Ishikawa (cell line): Measurements from ENCODE around the gene DECR2.

Source experiments
- CREB1 ChIP-seq: IDR thresholded peaks from 2 replicates; pipeline ENCODE4 v1.6.1; 2012; ENCODE audit warnings: low read depth
- EP300 ChIP-seq: IDR thresholded peaks from 2 replicates; pipeline ENCODE4 v1.6.1; 2012; ENCODE audit warnings: borderline replicate concordance
- TF ChIP-seq, protein P1 (sequence below): IDR thresholded peaks from 2 replicates; pipeline ENCODE4 v1.6.1; 2012

DNA sequence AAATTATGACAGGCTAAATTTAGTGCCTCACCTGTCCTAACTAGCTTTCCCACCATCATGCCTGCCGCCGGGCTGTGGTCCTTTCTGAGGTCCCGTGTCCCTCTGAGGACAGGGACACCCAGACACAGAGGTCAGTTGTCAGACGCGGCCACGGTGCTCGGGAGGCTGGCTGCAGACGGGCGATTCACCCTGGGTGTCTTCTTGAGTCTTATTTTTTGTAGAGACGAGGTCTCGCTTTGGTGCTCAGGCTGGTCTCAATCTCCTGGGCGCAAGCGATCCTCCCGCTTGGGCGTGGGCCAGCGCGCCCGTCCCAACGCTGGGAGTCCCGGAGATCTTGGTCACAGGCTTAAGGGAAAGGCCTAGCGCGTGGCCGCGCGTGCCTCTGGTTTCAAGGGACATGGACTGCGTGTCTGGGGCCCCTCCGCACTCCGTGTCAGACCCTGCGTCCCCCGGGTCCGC, 23.0 kb downstream of the DECR2 start:
- no peak for TF ChIP-seq EP300
- TF ChIP-seq, protein P1, sequence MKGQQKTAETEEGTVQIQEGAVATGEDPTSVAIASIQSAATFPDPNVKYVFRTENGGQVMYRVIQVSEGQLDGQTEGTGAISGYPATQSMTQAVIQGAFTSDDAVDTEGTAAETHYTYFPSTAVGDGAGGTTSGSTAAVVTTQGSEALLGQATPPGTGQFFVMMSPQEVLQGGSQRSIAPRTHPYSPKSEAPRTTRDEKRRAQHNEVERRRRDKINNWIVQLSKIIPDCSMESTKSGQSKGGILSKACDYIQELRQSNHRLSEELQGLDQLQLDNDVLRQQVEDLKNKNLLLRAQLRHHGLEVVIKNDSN, result no peak
- TF ChIP-seq CREB1, result no peak
